Astrocyte (in vitro differentiated cells and primary cell): Measurements from ENCODE around the gene KCNMB4. TPM values are rescaled to one million over a fixed set of nuclear protein-coding genes. Genes with fewer than 3 reads are reported as not detected.

Source experiments
- DNase-seq: peaks from one replicate; pipeline ENCODE4 v3.0.0-alpha.2; 2010; ENCODE audit warnings: low read depth
- FAIRE-seq: peaks from 2 replicates; lab custom pipeline; 2011; peaks lifted over from hg19 to GRCh38; lab: Jason Lieb, UNC
- H2AFZ ChIP-seq: 2 replicates; pipeline ENCODE4 v1.6.0; 2012; ENCODE audit warnings: low read depth, low read length, inconsistent platforms
- H3K27ac ChIP-seq: 2 replicates; pipeline ENCODE4 v1.5.1; 2011; ENCODE audit warnings: low read depth, low read length, inconsistent platforms
- H3K27me3 ChIP-seq: 2 replicates; pipeline ENCODE4 v1.6.0; 2011; ENCODE audit warnings: low read length, inconsistent platforms; ENCODE audit not compliant: insufficient read depth
- H3K36me3 ChIP-seq: 2 replicates; pipeline ENCODE4 v1.5.1; 2011; ENCODE audit warnings: low read length, inconsistent platforms; ENCODE audit not compliant: insufficient read depth
- H3K4me1 ChIP-seq: 2 replicates; pipeline ENCODE4 v1.5.1; 2011; ENCODE audit warnings: low read length, inconsistent platforms; ENCODE audit not compliant: insufficient read depth
- H3K4me2 ChIP-seq: 2 replicates; pipeline ENCODE4 v1.6.0; 2012; ENCODE audit warnings: low read length, inconsistent platforms
- H3K4me3 ChIP-seq: 2 replicates; pipeline ENCODE4 v1.5.1; 2011; ENCODE audit warnings: low read depth, mild to moderate bottlenecking, low read length, inconsistent platforms; ENCODE audit not compliant: insufficient read depth
- H3K79me2 ChIP-seq: 2 replicates; pipeline ENCODE4 v1.6.0; 2012; ENCODE audit warnings: mild to moderate bottlenecking, low read length, inconsistent platforms; ENCODE audit not compliant: insufficient read depth
- H3K9ac ChIP-seq: 2 replicates; pipeline ENCODE4 v1.6.0; 2012; ENCODE audit warnings: mild to moderate bottlenecking, low read length, inconsistent platforms
- H3K9me3 ChIP-seq: 2 replicates; pipeline ENCODE4 v1.5.1; 2012; ENCODE audit warnings: low read depth, mild to moderate bottlenecking, low read length, inconsistent platforms; ENCODE audit not compliant: insufficient read depth
- H4K20me1 ChIP-seq: 2 replicates; pipeline ENCODE4 v1.6.0; 2012; ENCODE audit warnings: low read length, inconsistent platforms; ENCODE audit not compliant: insufficient read depth
- H3K27ac Mint-ChIP-seq: one replicate; pipeline ENCODE4 v1.8.0; 2021; ENCODE audit warnings: mild to moderate bottlenecking, mixed read lengths; ENCODE audit not compliant: unreplicated experiment
- H3K27me3 Mint-ChIP-seq: one replicate; pipeline ENCODE4 v1.8.0; 2021; ENCODE audit warnings: low read depth, mixed read lengths; ENCODE audit not compliant: unreplicated experiment
- H3K36me3 Mint-ChIP-seq: one replicate; pipeline ENCODE4 v1.8.0; 2021; ENCODE audit warnings: low read depth, mixed read lengths; ENCODE audit not compliant: unreplicated experiment
- H3K4me1 Mint-ChIP-seq: one replicate; pipeline ENCODE4 v1.8.0; 2021; ENCODE audit warnings: low read depth, mixed read lengths; ENCODE audit not compliant: unreplicated experiment
- H3K4me3 Mint-ChIP-seq: one replicate; pipeline ENCODE4 v1.8.0; 2021; ENCODE audit warnings: mild to moderate bottlenecking, moderate library complexity, mixed read lengths; ENCODE audit not compliant: unreplicated experiment
- H3K9me3 Mint-ChIP-seq: one replicate; pipeline ENCODE4 v1.8.0; 2021; ENCODE audit warnings: mild to moderate bottlenecking, mixed read lengths; ENCODE audit not compliant: unreplicated experiment
- EZH2 ChIP-seq: IDR thresholded peaks from 2 replicates; pipeline ENCODE4 v1.6.1; 2012; ENCODE audit warnings: mild to moderate bottlenecking, low read length, inconsistent platforms; ENCODE audit not compliant: insufficient read depth
- total RNA-seq: library from RNA; stranded (reverse); gene quantifications from 2 replicates; pipeline ENCODE4 v1.2.1, GENCODE V29; 2021
- TF ChIP-seq, protein P1 (sequence below): IDR thresholded peaks from 2 replicates; pipeline ENCODE4 v1.5.1; 2011; ENCODE audit warnings: low read depth, mild to moderate bottlenecking, inconsistent platforms, low read length, moderate library complexity; ENCODE audit not compliant: insufficient read depth

KCNMB4 gene
- total RNA-seq, 1 donor from 2014 or later = 8.3 TPM

DNA sequence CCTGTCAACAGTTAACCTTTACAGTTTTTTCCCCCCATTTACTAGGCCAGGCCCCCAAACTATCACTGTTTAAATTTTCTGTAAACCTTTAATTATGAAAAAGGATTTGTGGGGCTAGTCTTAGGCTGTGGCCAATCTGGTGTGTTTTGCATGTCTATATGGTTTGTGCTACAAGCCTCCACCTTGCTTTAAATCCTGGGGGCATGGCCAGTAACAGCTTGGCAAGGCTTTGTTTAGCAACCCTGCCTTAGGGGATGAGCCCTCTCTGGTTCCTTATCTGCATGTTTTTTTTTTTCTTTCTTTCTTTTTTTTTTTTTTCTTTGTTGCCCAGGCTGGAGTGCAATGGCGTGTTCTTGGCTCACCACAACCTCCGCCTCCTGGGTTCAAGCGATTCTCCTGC, 102.7 kb downstream of the KCNMB4 start:
- H3K36me3 Mint-ChIP-seq = peaks cover 2% of the 10 kb centered on the region
- Histone ChIP-seq H3K79me2 (no peaks in the 10 kb centered on the region), H3K4me2 (no peak overlapping the region), H2AFZ (no peak overlapping the region), H3K27ac (no peak overlapping the region), H3K9ac (no peak overlapping the region), H3K9me3 (no peaks in the 10 kb centered on the region), H3K36me3 (no peaks in the 10 kb centered on the region), H3K4me1 (no peaks in the 10 kb centered on the region), H3K4me3 (no peak overlapping the region), H3K27me3 (no peaks in the 10 kb centered on the region), H4K20me1 (no peaks in the 10 kb centered on the region)
- H3K27ac Mint-ChIP-seq = no peak overlapping the region
- no peaks in the 10 kb centered on the region for H3K4me1 Mint-ChIP-seq
- H3K27me3 Mint-ChIP-seq = peaks cover 2% of the 10 kb centered on the region
- DNase-seq (no peak), FAIRE-seq (no peak)
- TF ChIP-seq, protein P1, sequence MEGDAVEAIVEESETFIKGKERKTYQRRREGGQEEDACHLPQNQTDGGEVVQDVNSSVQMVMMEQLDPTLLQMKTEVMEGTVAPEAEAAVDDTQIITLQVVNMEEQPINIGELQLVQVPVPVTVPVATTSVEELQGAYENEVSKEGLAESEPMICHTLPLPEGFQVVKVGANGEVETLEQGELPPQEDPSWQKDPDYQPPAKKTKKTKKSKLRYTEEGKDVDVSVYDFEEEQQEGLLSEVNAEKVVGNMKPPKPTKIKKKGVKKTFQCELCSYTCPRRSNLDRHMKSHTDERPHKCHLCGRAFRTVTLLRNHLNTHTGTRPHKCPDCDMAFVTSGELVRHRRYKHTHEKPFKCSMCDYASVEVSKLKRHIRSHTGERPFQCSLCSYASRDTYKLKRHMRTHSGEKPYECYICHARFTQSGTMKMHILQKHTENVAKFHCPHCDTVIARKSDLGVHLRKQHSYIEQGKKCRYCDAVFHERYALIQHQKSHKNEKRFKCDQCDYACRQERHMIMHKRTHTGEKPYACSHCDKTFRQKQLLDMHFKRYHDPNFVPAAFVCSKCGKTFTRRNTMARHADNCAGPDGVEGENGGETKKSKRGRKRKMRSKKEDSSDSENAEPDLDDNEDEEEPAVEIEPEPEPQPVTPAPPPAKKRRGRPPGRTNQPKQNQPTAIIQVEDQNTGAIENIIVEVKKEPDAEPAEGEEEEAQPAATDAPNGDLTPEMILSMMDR = no peak
- TF ChIP-seq EZH2 = no peak
- H3K9me3 Mint-ChIP-seq = peaks cover 10% of the 10 kb centered on the region
- no peak overlapping the region for H3K4me3 Mint-ChIP-seq

DNA sequence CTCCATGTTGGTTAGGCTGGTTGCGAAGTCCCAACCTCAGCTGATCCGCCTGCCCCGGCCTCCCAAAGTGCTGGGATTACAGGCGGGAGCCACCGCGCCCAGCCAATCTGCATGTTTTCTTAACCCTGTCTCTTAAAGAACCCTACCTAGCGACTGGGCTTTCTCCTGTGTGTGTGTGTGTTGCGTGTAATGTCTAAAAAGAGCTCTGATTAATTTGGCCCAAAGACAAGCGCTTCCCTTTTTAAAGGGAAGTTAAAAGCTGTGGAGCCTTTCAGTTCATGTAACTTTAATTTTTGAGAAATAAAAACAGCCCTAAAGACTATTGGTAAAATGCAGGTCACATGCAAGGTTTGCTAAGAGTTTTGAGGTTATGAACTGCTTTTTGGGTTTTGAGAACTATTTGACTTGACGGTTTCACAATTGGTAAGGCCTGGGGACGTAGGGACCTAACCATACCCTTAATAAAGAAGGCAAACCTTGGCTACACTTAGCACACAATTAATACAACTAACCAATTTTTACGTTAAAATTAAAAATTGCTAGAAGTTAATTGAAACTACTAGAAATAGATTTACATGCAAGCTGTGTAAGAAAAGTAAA, 103.2 kb downstream of the KCNMB4 start:
- Histone ChIP-seq H3K36me3 (no peaks in the 10 kb centered on the region), H3K27me3 (no peaks in the 10 kb centered on the region), H3K4me1 (no peaks in the 10 kb centered on the region), H3K4me3 (no peak overlapping the region), H3K9ac (no peak overlapping the region), H2AFZ (no peak overlapping the region), H3K79me2 (no peaks in the 10 kb centered on the region), H3K27ac (no peak overlapping the region), H4K20me1 (no peaks in the 10 kb centered on the region), H3K9me3 (no peaks in the 10 kb centered on the region), H3K4me2 (no peak overlapping the region)
- no peak for DNase-seq
- no peak for FAIRE-seq
- no peak overlapping the region for H3K4me3 Mint-ChIP-seq
- TF ChIP-seq, protein P1 = no peak
- TF ChIP-seq EZH2 = no peak
- H3K4me1 Mint-ChIP-seq = no peaks in the 10 kb centered on the region
- H3K36me3 Mint-ChIP-seq = peaks cover 2% of the 10 kb centered on the region
- H3K9me3 Mint-ChIP-seq = peaks cover 5% of the 10 kb centered on the region
- no peak overlapping the region for H3K27ac Mint-ChIP-seq
- H3K27me3 Mint-ChIP-seq = peaks cover 2% of the 10 kb centered on the region

DNA sequence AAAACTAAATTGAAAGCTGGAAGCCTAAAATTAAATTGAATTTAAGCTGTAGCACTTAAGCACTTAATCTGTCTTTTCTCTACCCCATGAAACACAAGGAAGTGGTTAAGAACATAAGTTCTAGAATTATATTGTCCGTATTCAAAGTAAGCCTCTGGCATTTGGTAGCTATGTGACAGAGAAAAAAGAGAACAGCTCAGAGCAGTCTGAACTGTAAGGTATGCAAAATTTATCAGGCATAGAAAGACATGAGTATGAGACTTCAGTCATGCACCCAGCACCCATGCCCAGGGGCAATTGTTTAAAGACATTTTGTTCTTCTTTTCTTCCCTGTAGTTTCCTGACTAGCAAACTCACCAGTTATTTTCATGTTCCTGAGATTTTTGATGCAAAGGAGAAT, 116.7 kb downstream of the KCNMB4 start:
- Histone ChIP-seq H3K27ac (no peak overlapping the region), H2AFZ (no peak overlapping the region), H3K4me2 (no peak overlapping the region), H3K4me1 (no peaks in the 10 kb centered on the region), H4K20me1 (no peaks in the 10 kb centered on the region), H3K36me3 (no peaks in the 10 kb centered on the region), H3K79me2 (no peaks in the 10 kb centered on the region), H3K9me3 (no peaks in the 10 kb centered on the region), H3K27me3 (no peaks in the 10 kb centered on the region), H3K4me3 (no peak overlapping the region), H3K9ac (no peak overlapping the region)
- H3K27me3 Mint-ChIP-seq = peaks cover 2% of the 10 kb centered on the region
- no peak overlapping the region for H3K4me3 Mint-ChIP-seq
- H3K9me3 Mint-ChIP-seq = no peaks in the 10 kb centered on the region
- no peak for DNase-seq
- H3K27ac Mint-ChIP-seq = no peak overlapping the region
- no peaks in the 10 kb centered on the region for H3K36me3 Mint-ChIP-seq
- TF ChIP-seq EZH2 = no peak
- TF ChIP-seq, protein P1 = no peak
- no peaks in the 10 kb centered on the region for H3K4me1 Mint-ChIP-seq
- FAIRE-seq = no peak
